Measurements from ENCODE around the gene RBFA.

- no peak for TF ChIP-seq CTCF (IDR thresholded peaks at IDR 0.05)
- TF ChIP-seq POLR2A (IDR thresholded peaks at IDR 0.05) = no peak
Measured at GRCh38 chr18:79987566-79987965, 46.7 kb upstream of the RBFA start.

Data from body of pancreas (tissue), 4 donors.